Nucleus accumbens (tissue), 56 donors: ENCODE results near the gene KIF16B.
"Not testable (repeated sequence)": the region's sequence is repeated elsewhere in the genome, so short reads cannot be mapped to it uniquely, and the experiment has no call there.

Experiments used
- DNase-seq, 56 donors: peaks; one replicate each; lab custom pipeline; 2025; lab: John Stamatoyannopoulos, UW

Gene KIF16B

DNA sequence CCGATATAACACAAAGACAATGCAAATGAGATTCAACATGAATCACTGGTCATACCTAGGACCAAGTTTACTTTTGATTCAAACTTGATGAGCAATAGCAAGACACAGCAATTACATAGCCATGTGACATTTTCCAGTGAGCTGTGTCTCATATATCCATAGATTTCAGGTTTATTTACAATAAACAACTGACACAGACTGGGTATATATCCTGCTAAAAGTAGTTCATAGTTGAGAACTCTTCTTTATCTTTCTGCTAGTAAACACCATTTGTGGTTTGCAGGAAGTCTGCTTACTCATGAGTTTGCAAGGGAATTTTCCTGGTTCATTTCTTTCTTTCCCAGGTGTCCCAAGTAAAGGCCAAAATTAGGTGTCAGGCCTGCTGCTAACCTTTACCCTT, 343.4 kb downstream of the KIF16B start:
- no peak for DNase-seq

DNA sequence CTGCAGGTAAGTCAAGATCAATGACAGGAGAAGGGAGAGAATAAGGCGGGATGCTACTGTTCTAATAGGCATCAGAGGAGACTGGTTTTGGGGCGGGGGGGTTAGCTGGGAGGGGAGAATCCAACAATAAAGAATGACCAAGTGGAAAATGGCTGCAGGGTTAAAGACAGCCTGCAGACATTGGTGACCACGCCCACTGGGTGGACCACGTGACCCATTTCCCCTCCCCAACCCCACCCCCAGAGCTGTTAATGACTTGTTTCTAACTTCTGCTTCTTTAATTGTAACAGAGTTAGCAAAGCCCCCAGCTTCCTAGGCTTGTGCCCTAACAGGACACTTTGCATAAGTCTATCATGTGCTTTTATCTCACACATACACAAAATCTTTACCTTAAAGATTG, 344.5 kb downstream of the KIF16B start:
- no peak for DNase-seq

DNA sequence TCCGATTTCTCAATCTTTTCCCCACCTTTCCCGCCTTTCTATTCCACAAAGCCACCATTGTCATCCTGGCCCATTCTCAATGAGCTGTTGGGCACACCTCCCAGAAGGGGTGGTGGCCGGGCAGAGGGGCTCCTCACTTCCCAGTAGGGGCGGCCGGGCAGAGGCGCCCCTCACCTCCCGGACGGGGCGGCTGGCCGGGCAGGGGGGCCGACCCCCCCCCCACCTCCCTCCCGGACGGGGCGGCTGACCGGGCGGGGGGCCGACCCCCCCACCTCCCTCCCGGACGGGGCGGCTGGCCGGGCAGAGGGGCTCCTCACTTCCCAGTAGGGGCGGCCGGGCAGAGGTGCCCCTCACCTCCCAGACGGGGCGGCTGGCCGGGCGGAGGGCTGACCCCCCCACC, 346.3 kb downstream of the KIF16B start:
- not testable (repeated sequence) for DNase-seq

DNA sequence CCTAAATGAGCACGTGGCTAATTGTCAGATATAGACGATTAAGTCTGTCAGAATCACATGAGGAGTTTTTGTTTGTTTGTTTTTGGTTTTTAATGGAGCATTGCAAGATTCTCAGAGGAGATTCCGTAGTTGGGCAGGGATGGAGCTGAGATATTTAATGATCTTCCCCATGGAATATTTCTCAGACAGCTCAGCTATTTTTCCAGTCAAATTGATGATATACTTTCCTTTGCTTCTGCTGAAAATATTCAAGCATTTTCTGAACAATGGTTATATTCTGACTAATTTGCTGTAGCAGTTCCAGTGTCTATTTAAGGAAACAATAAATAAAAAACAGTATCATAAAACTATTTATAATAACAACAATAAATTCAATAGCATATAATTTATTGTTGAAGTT, 348.4 kb downstream of the KIF16B start:
- DNase-seq, result no peak

DNA sequence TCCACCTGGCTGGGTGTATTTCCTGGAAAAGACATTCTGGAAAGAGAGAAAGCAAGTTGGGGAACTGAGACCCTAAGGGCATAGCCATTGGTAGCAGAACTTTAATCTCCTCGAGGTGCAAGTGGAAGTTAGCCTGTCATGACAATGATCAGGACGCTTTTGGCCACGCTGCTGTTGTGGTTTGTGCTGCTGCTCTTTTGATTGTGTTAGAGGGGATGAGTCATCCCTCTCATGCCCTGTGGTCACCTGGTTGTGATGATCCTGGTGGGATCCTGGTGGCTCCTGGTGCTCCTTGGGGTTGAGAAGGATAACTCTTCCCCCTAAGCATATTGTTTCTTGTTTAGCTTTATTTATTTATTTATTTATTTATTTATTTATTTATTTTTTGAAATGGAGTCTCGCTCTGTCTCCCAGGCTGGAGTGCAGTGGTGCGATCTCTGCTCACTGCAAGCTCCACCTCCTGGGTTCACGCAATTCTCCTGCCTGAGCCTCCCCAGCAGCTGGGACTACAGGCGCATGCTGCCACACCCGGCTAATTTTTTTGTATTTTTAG, 350.3 kb downstream of the KIF16B start:
- no peak for DNase-seq
